Measurements from ENCODE around the gene SUN3. TPM values are rescaled to one million over a fixed set of nuclear protein-coding genes. Genes with fewer than 3 reads are reported as not detected.

Gene SUN3
- total and polyA plus RNA-seq, 2 experiments from 2014 or later: 0.43 TPM; not detected in 1

- Histone ChIP-seq H3K27ac (no peak overlapping the region), H3K4me3 (no peak overlapping the region), H3K4me1 (ENCODE audit: low read depth) (peaks cover 11% of the 10 kb centered on the region), H3K9me3 (ENCODE audit: low read depth) (no peaks in the 10 kb centered on the region), H3K36me3 (no peaks in the 10 kb centered on the region), H3K27me3 (no peaks in the 10 kb centered on the region)
- TF ChIP-seq CTCF (IDR thresholded peaks at IDR 0.05; ENCODE audit: low read depth, low read length): no peak
- no peak for DNase-seq (ENCODE audit: low read depth in 1 of 2, low spot score in 1 of 2)
Measured at GRCh38 chr7:47939425-47940036, 89.4 kb downstream of the SUN3 start.

- Histone ChIP-seq H3K27me3 (no peaks in the 10 kb centered on the region), H3K36me3 (no peaks in the 10 kb centered on the region), H3K4me1 (ENCODE audit: low read depth) (peaks cover 11% of the 10 kb centered on the region), H3K9me3 (ENCODE audit: low read depth) (no peaks in the 10 kb centered on the region), H3K4me3 (no peak overlapping the region), H3K27ac (no peak overlapping the region)
- TF ChIP-seq CTCF (IDR thresholded peaks at IDR 0.05; ENCODE audit: low read depth, low read length): peak; percentile 10
- DNase-seq (ENCODE audit: low read depth in 1 of 2, low spot score in 1 of 2): no peak
Measured at GRCh38 chr7:47938574-47939165, 90.2 kb downstream of the SUN3 start.

GRCh38 chr7:47937711-47938573 is 91.0 kb downstream of the SUN3 start:
- H3K36me3 ChIP-seq: no peaks in the 10 kb centered on the region

More at GRCh38 chr7:47937711-47938573, 91.0 kb downstream of the SUN3 start:
- Histone ChIP-seq H3K9me3 (ENCODE audit: low read depth) (no peaks in the 10 kb centered on the region), H3K4me1 (ENCODE audit: low read depth) (peaks cover 11% of the 10 kb centered on the region), H3K27me3 (no peaks in the 10 kb centered on the region), H3K27ac (no peak overlapping the region), H3K4me3 (no peak overlapping the region)
- no peak for TF ChIP-seq CTCF (IDR thresholded peaks at IDR 0.05; ENCODE audit: low read depth, low read length)
- no peak for DNase-seq (ENCODE audit: low read depth in 1 of 2, low spot score in 1 of 2)

Other genes with a start within 250 kb of the SUN3 start
- 0.11 and 0.54 TPM in 2 replicates for gene PKD1L1, start 80.6 kb downstream of the SUN3 start, total RNA-seq
- gene PKD1L1, start 80.6 kb downstream of the SUN3 start, polyA plus RNA-seq: 0.15 and 0.50 TPM in 2 replicates
- gene HUS1, start 49.5 kb downstream of the SUN3 start, total RNA-seq: 22.3 and 37.4 TPM in 2 replicates
- 19.0 and 19.6 TPM in 2 replicates for gene HUS1, start 49.5 kb downstream of the SUN3 start, polyA plus RNA-seq
- 0.53 TPM in 1 of 2 replicates, not detected in the other for gene C7orf57, start 6.4 kb upstream of the SUN3 start, total RNA-seq
- 0.11 TPM in 1 of 2 replicates, not detected in the other for gene C7orf57, start 6.4 kb upstream of the SUN3 start, polyA plus RNA-seq
- 13.6 and 26.5 TPM in 2 replicates for gene UPP1, start 60.2 kb upstream of the SUN3 start, total RNA-seq
- gene UPP1, start 60.2 kb upstream of the SUN3 start, polyA plus RNA-seq: 28.3 and 35.5 TPM in 2 replicates
- gene ABCA13, start 142.4 kb upstream of the SUN3 start, total RNA-seq: 0.21 and 0.46 TPM in 2 replicates
- 0.50 TPM in 1 of 2 replicates, not detected in the other for gene ABCA13, start 142.4 kb upstream of the SUN3 start, polyA plus RNA-seq